GM10266 (cell line): Measurements from ENCODE around the gene COL5A1.

Experiments used
- DNase-seq: peaks from one replicate; pipeline ENCODE4 v3.0.0; 2012; ENCODE audit errors: extremely low spot score
- CTCF ChIP-seq: IDR thresholded peaks from 2 replicates; pipeline ENCODE4 v1.5.1; 2012; ENCODE audit warnings: mild to moderate bottlenecking, low read depth; ENCODE audit not compliant: control insufficient read depth, insufficient read depth; ENCODE audit errors: missing control alignments

Gene COL5A1

GRCh38 chr9:134623258-134624066, 18.1 kb upstream of the COL5A1 start:
- TF ChIP-seq CTCF: no peak
- DNase-seq: no peak

- no peak for DNase-seq
- TF ChIP-seq CTCF: no peak
Observed at GRCh38 chr9:134624137-134624591, 17.4 kb upstream of the COL5A1 start.

GRCh38 chr9:134624621-134625181, 16.9 kb upstream of the COL5A1 start:
- TF ChIP-seq CTCF: no peak
- DNase-seq: no peak

- DNase-seq: no peak
- TF ChIP-seq CTCF: no peak
Observed at GRCh38 chr9:134625361-134626068, 16.1 kb upstream of the COL5A1 start.

GRCh38 chr9:134626069-134626423, 15.6 kb upstream of the COL5A1 start:
- no peak for DNase-seq
- TF ChIP-seq CTCF: no peak

- TF ChIP-seq CTCF: no peak
- DNase-seq: no peak
Observed at GRCh38 chr9:134626571-134627416, 14.8 kb upstream of the COL5A1 start.
